ENCODE measurements around the gene LRP1B.

The LRP1B gene

DNA sequence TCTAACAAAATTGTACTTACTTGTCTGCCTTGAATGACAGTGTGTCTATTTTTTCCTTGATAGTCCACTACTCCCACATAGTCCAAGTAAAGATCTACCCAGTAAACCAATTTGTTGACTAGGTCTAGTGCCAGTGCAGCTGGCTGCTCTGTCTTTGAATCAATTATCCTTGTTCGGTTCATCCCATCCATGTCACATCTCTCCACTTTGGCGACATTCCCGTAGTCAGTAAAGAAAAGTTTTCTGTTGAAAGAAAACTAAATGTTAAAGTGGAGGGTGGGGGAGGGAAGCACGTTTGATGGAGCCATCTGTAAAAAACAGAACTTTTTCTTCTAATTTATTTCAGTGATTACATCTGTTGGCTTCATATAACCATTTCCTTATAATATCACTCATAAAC lies 1068.8 kb downstream of the LRP1B start:
- DNase-seq (ENCODE audit: low read depth in 1 of 2, low spot score in 1 of 2): no peak

DNA sequence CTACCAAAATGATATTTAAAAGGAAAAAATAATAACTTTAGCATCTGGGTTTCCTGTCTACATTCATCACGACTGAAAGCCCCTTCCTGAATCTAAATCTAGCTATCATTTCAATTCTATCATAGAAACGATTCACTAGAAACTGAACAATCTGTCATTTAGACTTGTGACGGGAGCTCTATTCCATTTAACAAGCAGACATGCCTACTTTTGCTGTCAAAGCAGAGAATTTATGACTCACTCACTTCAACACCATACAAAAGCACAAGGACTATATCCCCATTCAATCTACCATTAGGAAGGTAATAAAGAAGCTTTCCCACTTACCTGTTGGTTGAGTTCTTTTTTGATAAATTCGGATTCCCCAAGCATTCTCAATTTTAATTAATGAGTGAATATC lies 1072.3 kb downstream of the LRP1B start:
- DNase-seq (ENCODE audit: low read depth in 1 of 2, low spot score in 1 of 2): no peak

DNA sequence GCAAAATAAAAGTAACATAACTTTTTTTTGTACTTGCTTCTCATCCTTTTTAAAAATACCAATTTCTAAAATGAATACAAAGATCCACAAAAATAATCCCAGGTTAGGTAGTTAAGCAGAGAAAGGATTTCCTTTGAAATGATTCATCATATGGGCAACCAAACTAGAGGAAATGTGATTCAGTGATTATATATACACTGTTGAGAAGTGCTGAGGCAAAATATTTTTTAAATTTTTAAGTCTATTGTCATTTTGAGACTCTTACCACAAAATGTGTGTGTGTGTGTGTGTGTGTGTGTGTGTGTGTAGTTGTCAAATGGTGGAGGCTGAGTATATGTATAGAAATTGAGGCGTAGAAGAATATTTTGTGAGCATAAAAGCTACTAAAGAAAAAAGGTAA lies 1075.3 kb downstream of the LRP1B start:
- no peak for DNase-seq (ENCODE audit: low read depth in 1 of 2, low spot score in 1 of 2)

DNA sequence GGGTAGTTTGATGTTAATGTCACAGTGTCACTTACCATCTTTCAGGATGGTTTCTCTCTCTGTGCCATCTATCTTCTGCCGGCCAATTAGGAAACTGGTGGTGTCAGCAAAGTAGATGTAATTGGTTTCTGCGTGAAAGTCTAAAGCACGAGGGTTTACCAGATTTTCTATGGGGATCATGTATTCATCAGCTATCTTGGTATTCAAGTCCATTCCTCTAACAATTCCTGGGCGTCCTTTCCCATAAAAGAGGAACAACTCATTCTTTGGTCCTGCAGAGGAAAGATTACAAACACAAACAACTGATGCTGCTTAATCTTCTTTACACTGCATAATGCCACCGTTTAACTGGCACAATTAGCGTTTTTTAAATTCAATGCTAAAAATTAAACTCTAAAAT lies 1081.9 kb downstream of the LRP1B start:
- DNase-seq (ENCODE audit: low read depth in 1 of 2, low spot score in 1 of 2): no peak

DNA sequence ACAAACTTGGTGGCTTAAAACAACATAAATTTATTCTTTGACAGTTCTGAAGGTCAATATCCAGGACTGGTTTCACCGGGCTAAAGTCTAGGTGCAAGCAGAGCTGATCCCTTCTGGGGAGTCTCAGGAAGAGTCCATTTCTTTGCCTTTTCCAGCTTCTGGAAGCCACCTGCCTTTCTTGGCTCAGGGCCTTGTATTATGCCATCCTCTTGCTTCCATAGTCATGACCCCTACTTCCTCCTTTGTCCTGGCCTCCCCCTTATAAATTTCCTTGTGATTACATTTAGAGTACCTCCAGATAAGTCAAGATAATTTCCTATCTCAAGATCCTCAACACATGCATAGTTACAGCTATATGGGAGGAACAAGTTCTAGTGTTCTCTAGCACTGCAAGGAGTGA lies 1089.5 kb downstream of the LRP1B start:
- DNase-seq (ENCODE audit: low read depth in 1 of 2, low spot score in 1 of 2): no peak

DNA sequence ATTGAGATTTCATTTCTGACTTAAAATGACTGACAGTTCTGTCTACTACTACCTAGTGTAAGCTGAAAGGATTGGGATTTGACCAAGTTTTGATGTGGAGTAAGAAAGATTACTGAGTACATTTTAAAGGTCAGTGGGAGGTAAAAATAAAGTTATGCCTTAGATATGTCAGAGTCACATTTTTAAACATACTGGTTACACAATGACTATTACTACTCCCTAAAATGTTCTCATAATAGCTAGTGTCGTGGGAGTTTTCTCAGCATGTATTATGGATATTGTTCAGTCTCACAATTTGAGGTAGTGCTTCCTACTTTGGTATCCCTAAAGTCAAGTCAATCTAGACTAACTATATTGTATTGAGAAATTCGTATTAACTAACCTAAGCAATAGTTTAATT lies 1092.5 kb downstream of the LRP1B start:
- DNase-seq (ENCODE audit: low read depth in 1 of 2, low spot score in 1 of 2): no peak

DNA sequence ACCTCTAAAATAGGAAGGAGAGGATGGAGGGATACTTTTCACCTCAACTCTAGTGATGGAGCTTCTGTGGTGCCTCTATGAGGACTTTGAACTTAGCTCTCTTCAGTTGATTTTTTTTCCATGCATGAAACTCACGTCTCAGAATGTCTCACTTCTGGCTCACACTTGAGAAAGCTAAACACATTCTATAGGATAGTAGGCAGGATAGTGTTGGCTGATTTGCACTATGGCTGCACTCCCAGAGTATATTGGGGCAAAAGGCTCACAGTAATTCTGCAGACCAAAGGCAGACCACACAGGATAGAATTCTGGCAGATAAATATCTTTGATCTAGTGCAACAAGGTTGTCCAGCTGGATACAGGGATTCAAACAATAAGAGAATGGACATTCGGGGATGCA lies 1093.5 kb downstream of the LRP1B start:
- DNase-seq (ENCODE audit: low read depth in 1 of 2, low spot score in 1 of 2): no peak

DNA sequence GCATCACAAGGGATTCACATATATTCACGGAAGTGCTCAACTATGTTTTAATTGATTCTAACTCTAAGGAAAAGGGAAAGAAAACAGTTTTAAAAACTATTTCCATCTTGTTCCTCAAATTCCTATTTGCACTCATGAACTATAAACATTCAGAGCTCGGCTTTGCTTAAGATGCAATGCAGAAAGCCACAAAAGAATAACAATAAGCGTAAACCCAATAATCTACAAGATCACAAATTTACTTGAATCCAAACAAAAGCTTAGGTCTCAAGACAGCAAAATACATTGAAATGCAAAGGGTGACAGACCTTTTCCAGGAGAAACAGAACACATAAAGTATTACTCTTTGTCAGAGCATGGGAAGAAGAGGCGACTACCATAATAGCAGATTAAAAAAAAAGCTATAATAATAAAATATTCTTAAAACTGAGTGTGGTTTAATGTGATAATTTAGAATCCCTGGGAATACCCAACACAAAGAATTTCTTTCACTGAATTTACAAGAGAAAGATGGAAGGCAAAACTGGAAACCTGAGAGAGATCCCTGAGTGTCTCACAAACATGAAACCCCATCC lies 1094.9 kb downstream of the LRP1B start:
- no peak for DNase-seq (ENCODE audit: low read depth in 1 of 2, low spot score in 1 of 2)

DNA sequence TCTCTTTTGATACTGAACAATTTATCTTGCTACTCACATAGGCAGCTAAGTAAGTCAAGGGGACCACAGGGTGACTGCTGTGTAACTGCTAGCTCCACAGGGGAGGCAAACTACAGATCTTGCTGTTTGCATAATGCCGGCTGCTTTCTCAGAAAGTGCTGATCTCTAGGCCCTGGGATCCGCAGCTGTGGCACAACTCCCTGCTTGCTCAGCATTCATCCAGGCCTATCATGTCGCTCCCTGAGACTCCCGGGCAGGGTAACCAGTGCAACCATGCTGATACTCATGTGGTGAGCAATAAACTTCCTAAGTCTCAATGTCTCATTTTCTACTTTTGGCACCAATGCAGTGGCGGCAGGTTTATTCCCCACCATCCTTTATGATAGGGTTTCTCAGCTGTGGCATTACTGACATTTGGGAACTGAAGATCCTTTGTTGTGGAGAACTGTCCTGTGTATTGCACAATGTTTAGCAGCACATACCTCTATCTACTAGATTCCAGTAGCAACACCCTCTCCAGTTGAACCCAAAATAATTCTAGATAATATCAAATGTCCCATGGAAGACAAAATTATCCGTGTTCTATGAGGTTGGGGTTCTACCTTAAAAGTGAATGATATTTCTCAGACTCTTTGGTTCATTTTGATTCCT lies 1101.3 kb downstream of the LRP1B start:
- no peak for DNase-seq (ENCODE audit: low read depth in 1 of 2, low spot score in 1 of 2)

DNA sequence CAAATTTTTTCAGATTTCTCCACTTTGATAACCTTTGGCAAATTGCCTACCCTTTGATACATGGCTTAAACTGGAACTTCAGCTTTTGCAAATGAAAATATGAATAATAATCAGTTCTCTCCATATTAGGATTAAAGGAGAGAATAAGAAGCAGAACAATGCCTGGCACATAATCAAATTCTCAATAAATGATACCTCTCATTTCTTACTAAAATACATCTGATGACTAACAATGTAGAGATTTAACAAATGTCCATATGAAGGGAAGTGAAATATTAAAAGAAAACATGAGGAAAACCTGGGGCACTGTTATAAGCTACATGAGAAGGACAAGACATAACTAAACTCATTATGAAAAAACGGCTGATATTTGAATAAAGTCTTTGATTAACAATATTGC lies 1103.6 kb downstream of the LRP1B start:
- no peak for DNase-seq (ENCODE audit: low read depth in 1 of 2, low spot score in 1 of 2)

DNA sequence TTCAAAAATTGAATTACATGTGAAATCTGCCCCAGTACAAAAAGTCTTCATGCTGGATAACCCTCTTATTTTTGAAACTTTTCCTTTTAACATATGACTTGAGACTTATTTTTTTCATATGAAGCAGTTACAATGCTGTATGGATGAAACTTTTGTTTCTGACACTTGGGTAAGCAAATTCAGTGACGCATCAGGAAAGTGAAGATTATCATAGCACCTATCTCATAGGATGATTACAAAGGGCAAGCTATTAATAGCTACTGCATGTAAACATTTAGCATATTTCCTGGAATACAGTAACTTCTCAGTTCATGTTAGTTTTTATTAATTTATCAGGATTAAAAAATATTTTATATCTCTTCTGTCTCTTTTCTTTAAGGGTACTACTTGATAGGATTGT lies 1109.2 kb downstream of the LRP1B start:
- DNase-seq (ENCODE audit: low read depth in 1 of 2, low spot score in 1 of 2): no peak

DNA sequence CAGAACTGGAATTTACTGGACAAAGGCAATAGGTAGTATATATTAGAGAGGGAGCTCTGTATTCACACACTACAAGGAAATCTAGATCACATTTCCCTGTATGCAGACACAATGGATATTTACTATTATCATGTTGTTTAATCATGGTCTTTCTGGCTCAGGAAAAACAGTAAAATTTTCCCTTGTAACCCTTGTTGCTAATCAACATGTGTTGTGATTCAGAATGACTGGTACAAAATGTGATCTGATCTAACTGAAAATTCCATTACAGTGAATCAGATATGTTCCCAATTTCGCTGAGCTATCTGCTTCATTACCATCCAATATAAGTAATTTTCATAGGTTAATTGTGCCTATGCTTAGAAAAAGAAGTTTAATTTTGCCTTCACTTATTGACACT lies 1109.7 kb downstream of the LRP1B start:
- DNase-seq (ENCODE audit: low read depth in 1 of 2, low spot score in 1 of 2): no peak

DNA sequence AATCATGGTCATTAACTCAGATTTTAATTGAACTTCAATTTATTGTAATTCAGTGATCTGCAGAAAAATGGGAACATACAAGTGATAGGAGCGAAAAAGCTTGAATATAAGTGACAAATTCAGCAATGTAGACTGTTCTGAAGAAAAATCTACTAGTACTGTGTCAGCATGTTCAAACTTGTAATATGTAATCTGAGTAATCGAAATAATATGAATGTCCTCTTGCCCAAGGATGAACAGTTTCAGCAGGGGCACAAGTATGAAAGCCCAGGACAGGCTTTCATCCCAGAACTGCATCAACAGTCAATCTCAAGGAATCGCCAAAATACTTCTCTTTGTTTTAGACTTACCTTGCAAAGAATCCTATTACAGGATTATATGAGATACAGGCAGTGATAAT lies 1110.5 kb downstream of the LRP1B start:
- no peak for DNase-seq (ENCODE audit: low read depth in 1 of 2, low spot score in 1 of 2)

DNA sequence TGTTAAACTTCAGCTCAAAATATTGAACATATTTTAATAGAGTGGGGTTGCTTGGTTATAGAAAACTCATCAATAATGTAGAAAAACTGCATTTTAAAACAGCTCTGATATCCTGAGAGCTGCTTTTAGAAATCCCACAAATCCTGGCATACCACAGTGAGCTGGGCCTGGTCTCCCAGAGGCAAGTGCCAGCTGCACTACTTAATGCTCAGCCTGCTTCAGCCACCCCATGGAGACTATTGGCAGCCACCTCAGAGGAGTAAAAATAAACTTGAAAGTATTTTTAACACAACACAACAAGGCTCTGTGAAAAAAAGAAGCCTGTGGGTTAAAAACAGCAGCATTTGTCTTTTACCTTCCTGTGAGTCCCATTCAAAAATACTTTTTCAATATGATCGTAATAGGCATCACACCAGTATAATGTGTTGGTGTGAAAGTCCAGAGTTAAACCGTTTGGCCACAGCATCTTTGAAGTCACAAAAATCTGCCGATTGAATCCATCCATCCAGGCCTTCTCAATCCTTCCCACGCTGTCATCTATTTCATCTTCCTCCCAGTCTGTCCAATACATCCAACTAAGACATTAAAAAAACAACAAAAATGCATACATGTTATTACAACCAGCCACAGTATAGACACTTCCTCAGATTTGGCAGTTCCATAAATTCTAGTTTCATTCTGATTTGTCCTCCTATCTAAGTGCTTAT lies 1115.3 kb downstream of the LRP1B start:
- no peak for DNase-seq (ENCODE audit: low read depth in 1 of 2, low spot score in 1 of 2)

DNA sequence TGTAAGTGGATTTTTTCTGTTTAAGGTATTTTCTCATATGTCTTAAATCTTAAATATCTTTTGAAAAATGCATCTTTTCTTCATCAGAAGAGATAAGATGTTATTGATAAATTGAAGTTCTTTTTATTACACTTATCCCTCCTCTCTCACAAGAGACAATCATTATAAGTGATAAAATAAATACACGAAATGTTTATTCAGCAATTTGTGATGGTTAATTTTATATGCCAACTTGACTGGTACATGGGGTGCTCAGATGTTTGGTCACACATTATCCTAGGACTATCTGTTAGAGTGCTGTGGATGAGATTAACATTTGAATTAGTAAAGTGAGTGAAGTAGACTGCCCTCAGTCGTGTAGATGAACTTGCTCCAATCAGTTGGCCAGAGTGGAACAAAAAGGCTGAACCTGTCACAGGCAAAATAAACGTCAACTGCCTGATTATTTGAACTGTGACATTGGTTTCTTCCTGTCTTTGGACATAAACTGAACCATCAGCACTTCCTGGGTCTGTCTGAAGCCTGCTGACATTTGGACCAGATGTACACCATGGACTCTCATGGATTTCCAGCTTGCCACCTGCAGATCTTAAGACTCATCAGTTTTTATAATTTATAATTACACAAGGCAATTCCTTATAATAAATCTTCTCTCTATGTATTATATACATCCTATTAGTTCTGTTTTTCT lies 1126.7 kb downstream of the LRP1B start:
- DNase-seq (ENCODE audit: low read depth in 1 of 2, low spot score in 1 of 2): no peak

DNA sequence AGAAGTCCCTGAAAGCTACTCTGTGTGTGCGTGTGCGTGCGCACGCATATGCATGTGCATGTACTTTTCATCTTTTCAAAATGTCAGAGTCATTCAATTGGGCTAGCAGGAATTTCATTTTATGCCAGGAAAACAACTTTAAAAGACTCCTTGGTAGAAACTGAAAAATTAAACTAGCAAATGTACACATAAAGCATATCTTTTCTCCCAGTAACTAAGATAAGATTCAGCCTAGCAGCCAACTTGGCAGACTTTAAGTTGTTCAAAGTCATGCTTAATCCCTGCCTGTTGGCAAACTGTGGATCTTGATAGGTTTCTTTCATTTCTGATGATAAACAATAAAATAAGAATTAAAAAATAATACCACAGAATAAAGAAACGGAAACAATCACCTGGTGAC lies 1129.1 kb downstream of the LRP1B start:
- DNase-seq (ENCODE audit: low read depth in 1 of 2, low spot score in 1 of 2): no peak

DNA sequence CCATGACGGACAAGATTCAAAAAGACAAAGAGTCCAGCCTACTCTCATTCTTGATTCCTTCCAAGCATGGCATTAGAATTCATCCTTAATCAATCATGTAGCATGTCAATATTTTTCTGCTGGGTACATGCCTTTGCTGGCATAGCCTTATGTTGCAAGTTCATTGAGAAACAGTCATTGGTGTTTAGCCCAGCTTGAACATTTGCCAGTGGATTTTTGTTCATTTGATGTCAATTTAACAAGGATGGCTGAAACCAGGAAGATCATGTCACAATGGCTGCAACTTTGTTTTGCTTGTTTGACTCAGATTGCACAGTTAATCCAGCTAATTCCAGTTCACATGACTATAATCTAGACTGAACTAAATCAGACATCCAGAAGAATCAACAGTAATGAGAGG lies 1132.2 kb downstream of the LRP1B start:
- DNase-seq (ENCODE audit: low read depth in 1 of 2, low spot score in 1 of 2): no peak

DNA sequence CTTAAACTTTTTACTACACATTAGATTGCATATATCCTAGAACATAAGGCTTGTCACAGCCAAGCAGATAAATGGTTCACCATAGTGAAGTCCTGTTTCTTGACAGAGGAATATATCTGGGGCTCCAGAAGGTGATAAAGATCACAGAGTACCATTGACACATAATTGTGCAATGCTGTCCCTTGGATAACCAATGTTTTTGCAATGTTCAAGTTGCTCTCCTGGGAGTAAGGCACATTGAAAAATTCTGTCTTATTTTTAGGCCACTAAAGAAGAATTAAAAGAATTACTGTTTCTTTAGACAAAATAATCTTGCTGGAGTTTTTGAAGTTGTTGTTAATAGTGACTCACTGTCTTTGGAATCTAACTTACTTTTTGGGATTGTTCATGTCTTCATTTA lies 1132.8 kb downstream of the LRP1B start:
- no peak for DNase-seq (ENCODE audit: low read depth in 1 of 2, low spot score in 1 of 2)

DNA sequence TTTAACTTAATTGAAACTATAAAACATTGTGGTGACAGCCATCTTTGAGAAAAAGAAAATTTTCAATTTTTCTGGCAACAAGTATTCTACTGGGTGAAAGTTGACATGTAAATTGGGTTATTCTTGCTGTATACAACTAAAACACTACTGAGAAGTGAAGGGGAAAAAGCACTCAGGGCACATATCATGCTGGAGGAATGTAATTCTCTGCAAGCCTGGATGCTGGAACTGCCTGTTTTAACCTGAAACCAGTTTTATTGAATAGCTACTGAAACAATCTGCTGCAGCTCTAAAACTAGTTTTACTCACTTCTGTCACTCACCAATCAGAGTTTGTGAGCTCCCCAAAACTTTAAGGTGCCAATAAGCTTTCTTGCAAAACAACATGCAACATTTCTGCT lies 1136.0 kb downstream of the LRP1B start:
- no peak for DNase-seq (ENCODE audit: low read depth in 1 of 2, low spot score in 1 of 2)

DNA sequence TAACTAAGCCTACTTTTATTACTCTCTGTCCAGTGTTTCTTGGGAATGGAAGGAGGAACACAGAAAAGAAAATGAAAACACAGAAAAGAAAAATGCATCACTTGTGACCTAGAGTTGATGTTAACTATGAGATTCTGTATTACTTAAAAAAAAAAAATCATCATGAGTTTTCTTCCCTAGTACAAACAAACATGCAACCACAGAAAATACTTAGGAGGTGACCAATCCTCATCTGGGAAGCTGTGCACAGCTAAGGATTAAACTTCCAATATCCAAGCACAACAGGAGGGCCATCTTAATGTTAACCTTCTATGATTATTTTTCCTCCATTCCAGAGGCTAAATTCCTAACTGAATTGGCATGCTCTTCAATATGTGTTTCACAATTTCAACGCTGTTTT lies 1140.4 kb downstream of the LRP1B start:
- no peak for DNase-seq (ENCODE audit: low read depth in 1 of 2, low spot score in 1 of 2)

DNA sequence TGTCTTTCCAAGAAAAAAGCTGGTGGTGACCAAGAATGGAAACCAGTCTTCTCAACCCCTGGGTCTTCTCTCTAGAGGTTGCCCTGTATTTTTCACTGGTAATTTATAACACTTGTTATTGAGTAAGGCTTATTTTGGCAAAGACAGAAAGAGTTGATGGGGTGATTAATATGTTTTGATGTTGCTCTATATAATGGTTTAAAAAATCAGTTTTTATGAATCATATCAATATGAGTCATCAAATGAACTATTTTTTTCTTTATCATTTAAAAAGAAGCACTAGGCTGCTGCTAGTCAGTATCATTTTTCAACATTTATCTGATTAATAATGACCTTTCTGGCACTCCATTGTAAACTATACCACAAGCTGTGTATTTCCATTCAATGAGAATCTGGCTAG lies 1142.2 kb downstream of the LRP1B start:
- DNase-seq (ENCODE audit: low read depth in 1 of 2, low spot score in 1 of 2): no peak

DNA sequence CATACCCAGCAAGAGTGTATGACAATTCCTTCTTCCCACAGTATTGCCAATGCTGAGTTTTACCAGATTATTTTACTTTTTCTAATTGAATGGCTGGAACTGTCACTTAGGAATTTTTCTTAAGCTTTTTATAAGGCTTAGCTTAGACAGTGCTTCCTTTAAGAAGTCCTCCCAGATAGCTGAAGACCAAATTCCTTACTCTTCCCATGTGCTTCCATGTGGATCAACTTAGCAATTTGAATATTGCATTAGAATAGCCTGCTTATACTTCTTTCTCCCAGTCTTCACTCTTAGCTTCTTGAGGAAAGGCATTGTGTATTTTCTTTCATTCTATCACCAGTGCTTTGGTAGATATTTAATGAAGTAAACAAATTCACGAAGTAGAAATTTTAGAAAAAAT lies 1144.4 kb downstream of the LRP1B start:
- DNase-seq (ENCODE audit: low read depth in 1 of 2, low spot score in 1 of 2): no peak

All from activated CD4-positive, alpha-beta T cell treated with anti-CD3 and anti-CD28 coated beads, Interleukin-2, amount 50 U/mL, for 24 hours (primary cell).